Thoracic aorta (tissue), 2 donors: ENCODE data around the gene MNS1. TPM values are rescaled to one million over a fixed set of nuclear protein-coding genes. Genes with fewer than 3 reads are reported as not detected.

ENCODE experiments used
- ATAC-seq: fragments of 150-250 bp; one replicate; pipeline ENCODE4 v1.8.0; 2017; ENCODE audit warnings: low read depth; ENCODE audit not compliant: insufficient number of reproducible peaks, low FRiP score
- DNase-seq: peaks from one replicate; pipeline ENCODE4 v3.0.0-alpha.2; 2020; ENCODE audit warnings: low spot score
- H3K27ac ChIP-seq, 2 donors: fragments of 200-600 bp; sonication (generic); 1 replicate in 1 of 2; 2 replicates in 1 of 2; pipeline ENCODE4 v1.5.1; 2016; ENCODE audit warnings: mild to moderate bottlenecking in 2 of 2, moderate library complexity in 2 of 2
- H3K27me3 ChIP-seq: fragments of 200-600 bp; sonication (generic); replicated peaks from 2 replicates; pipeline ENCODE4 v1.6.0; 2016; ENCODE audit warnings: mild to moderate bottlenecking; ENCODE audit not compliant: insufficient read depth
- H3K36me3 ChIP-seq: fragments of 200-600 bp; sonication (generic); one replicate; pipeline ENCODE4 v1.5.1; 2016
- H3K4me1 ChIP-seq, 2 donors: fragments of 200-600 bp; sonication (generic); 1 replicate in 1 of 2; 2 replicates in 1 of 2; pipeline versions ENCODE4 v1.5.1 to v1.6.0; 2016; ENCODE audit warnings: low read depth in 2 of 2, mild to moderate bottlenecking in 1 of 2; ENCODE audit not compliant: control insufficient read depth in 1 of 2
- H3K4me3 ChIP-seq: fragments of 200-600 bp; sonication (generic); 2 replicates; pipeline ENCODE4 v1.5.1; 2016; ENCODE audit warnings: mild to moderate bottlenecking
- H3K9me3 ChIP-seq: fragments of 200-600 bp; sonication (generic); 2 replicates; pipeline ENCODE4 v1.5.1; 2016
- total RNA-seq, 2 donors: library from RNA; depleted of rRNA; stranded (reverse); fragments of >200 nt; gene quantifications; one replicate each; pipeline versions ENCODE4 v1.1.0 to v1.2.3, GENCODE V29; 2016
- TF ChIP-seq, protein P1 (sequence below): fragments of 200-600 bp; sonication (generic); IDR thresholded peaks from one replicate; pipeline ENCODE4 v1.5.1; 2019; ENCODE audit warnings: antibody characterized with exemption

MNS1 gene
- total RNA-seq, 2 donors from 2014 or later, result 0.28 to 2.3 TPM

DNA sequence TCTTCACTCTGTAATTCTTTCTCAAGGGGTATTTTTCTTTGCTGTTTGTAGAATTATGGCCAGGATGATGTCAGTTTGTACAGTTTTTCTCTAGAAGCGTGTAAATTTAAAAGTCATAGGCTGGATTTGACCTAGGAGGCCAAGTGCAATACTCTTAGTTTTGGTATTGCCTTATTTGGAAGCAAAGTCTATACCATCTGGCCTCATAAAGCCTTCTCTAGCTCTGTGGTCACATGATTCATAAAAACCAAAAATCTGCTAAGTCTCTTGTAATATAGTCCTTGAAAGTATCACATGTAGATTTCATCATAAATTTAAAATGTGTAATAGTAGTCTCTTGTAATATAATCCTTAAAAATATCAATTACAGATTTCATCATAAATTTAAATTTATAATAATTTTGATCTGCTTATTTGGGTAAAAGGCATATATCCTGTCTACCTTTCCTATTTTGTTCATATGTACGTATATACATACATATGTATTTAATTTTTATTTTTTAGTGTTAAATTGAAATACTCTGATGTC lies 74.1 kb downstream of the MNS1 start:
- ATAC-seq (no peak), DNase-seq (no peak)
- Histone ChIP-seq H3K27ac (no peak overlapping the region), H3K27me3 (no peaks in the 10 kb centered on the region), H3K36me3 (no peaks in the 10 kb centered on the region), H3K9me3 (no peaks in the 10 kb centered on the region), H3K4me1 (no peaks in the 10 kb centered on the region), H3K4me3 (no peak overlapping the region)
- TF ChIP-seq, protein P1, sequence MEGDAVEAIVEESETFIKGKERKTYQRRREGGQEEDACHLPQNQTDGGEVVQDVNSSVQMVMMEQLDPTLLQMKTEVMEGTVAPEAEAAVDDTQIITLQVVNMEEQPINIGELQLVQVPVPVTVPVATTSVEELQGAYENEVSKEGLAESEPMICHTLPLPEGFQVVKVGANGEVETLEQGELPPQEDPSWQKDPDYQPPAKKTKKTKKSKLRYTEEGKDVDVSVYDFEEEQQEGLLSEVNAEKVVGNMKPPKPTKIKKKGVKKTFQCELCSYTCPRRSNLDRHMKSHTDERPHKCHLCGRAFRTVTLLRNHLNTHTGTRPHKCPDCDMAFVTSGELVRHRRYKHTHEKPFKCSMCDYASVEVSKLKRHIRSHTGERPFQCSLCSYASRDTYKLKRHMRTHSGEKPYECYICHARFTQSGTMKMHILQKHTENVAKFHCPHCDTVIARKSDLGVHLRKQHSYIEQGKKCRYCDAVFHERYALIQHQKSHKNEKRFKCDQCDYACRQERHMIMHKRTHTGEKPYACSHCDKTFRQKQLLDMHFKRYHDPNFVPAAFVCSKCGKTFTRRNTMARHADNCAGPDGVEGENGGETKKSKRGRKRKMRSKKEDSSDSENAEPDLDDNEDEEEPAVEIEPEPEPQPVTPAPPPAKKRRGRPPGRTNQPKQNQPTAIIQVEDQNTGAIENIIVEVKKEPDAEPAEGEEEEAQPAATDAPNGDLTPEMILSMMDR, result no peak

DNA sequence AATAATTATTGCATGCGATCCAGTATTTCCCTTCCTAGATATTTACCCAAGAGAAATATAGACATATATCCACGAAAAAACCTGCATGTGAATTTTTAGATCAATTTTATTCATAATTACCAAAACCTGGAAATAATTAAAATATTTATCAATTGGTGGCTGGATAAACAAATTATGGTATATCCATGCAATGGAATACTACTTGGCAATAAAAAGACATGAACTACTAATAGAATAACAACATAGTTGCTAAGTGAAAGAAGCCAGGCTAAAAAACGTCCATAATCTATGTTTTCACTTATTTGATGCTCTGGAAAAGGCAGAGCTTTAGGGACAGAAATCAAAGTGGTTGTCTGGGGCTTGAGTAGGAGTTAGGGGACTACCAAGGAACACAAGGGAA lies 79.0 kb downstream of the MNS1 start:
- no peaks in the 10 kb centered on the region for H3K9me3 ChIP-seq
- DNase-seq (no peak), ATAC-seq (no peak)
- no peaks in the 10 kb centered on the region for H3K4me1 ChIP-seq
- no peaks in the 10 kb centered on the region for H3K36me3 ChIP-seq
- TF ChIP-seq, protein P1, result no peak
- H3K4me3 ChIP-seq, result no peak overlapping the region
- H3K27me3 ChIP-seq, result no peaks in the 10 kb centered on the region
- no peak overlapping the region for H3K27ac ChIP-seq

DNA sequence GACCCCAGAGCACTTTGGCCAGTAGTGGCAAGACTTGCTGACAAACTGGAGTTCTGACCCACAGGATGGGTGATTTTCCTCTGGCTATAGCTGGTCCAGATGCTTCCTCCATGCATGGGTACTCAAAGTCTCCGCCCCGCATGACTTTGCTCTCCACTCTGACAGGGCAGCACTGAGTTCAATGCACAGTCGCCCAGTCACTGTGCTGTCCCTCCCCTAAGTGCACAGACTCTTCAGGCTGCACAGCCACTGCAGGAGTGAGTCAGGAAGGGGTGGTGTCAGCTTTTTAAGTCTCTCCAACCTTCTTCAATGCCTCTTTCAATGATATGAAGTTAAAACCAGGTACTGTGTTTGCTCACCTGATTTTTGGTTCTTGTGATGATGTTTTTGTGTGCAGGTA lies 81.9 kb downstream of the MNS1 start:
- Histone ChIP-seq H3K4me3 (no peak overlapping the region), H3K27ac (no peak overlapping the region), H3K36me3 (no peaks in the 10 kb centered on the region), H3K4me1 (no peaks in the 10 kb centered on the region), H3K27me3 (no peaks in the 10 kb centered on the region), H3K9me3 (no peaks in the 10 kb centered on the region)
- ATAC-seq, result no peak
- TF ChIP-seq, protein P1, result no peak
- no peak for DNase-seq

Other genes starting within 250 kb of the MNS1 start
- 1 to 10 TPM; 7.0 to 8.0 TPM for gene RFX7, start 221.3 kb downstream of the MNS1 start, total RNA-seq
- 10 to 100 TPM in 1 of 2 donors, 1 to 10 TPM in 1; 3.7 to 13.5 TPM for gene TEX9, start 99.7 kb downstream of the MNS1 start, total RNA-seq